ENCODE measurements around the gene GRIK5. TPM values are rescaled to one million over a fixed set of nuclear protein-coding genes. Genes with fewer than 3 reads are reported as not detected.

Gene GRIK5
- total and polyA plus RNA-seq, 2 donors (not counting 3 experiments of a cell fraction or from before 2014, with no cell fraction given), result 0.80 to 2.2 TPM

GRCh38 chr19:42040031-42040430 is 30.0 kb downstream of the GRIK5 start:
- H3K27me3 ChIP-seq (ENCODE audit: control insufficient read depth in 2 of 2, insufficient read depth in 2 of 2, low read length in 2 of 2), result no peaks in the 10 kb centered on the region
- no peak overlapping the region for H3K9ac ChIP-seq (replicated peaks; ENCODE audit: extremely low read depth, insufficient read depth, low read length)
- no peaks in the 10 kb centered on the region for H3K9me1 ChIP-seq (replicated peaks; ENCODE audit: control insufficient read depth, extremely low read depth, insufficient read depth, low read length)
- FAIRE-seq (no peak), DNase-seq (ENCODE audit: low read depth, low spot score) (no peak)
- no peaks in the 10 kb centered on the region for H3K79me2 ChIP-seq (ENCODE audit: control insufficient read depth, insufficient read depth, low read length)
- H3K4me1 ChIP-seq (ENCODE audit: control insufficient read depth, extremely low read depth, insufficient read depth, low read length), result no peaks in the 10 kb centered on the region
- BruUV-seq (replicated peaks), result no TSS peak
- H3K4me3 ChIP-seq (replicated peaks in 1 of 3; ENCODE audit: insufficient read depth in 1 of 3, low read depth in 1 of 3, low read length in 3 of 3), result no peak overlapping the region
- H3K9me3 ChIP-seq (replicated peaks; ENCODE audit: control insufficient read depth, insufficient read depth, low read length), result no peaks in the 10 kb centered on the region
- intact Hi-C loops (cut with micrococcal nuclease) (no loop called here), dilution Hi-C loops (cut with MboI; ENCODE audit: extremely low pct_ligation_motif_present, low sequenced_read_pairs) (no loop called here)
- ChIA-PET POLR2A (no interaction called here), CTCF (interaction anchor here (5.3 kb wide), 1 partner anchor 11 kb away, joined by 25 read pairs; no protein-coding TSS in a partner anchor)
- TF ChIP-seq CTCF (IDR thresholded peaks at IDR 0.05; ENCODE audit: extremely low read depth in 1 of 2, insufficient read depth in 1 of 2, low read depth in 1 of 2, low read length in 2 of 2) (no peak), EZH2 (IDR thresholded peaks at IDR 0.05; ENCODE audit: borderline replicate concordance, low read depth, low read length, severe bottlenecking) (no peak), GATA2 (IDR thresholded peaks at IDR 0.05; ENCODE audit: insufficient read depth, insufficient read length, low read depth, low read length) (no peak), JUN (IDR thresholded peaks at IDR 0.05; ENCODE audit: borderline replicate concordance, insufficient read depth, insufficient read length, low read depth) (no peak), MYC (IDR thresholded peaks at IDR 0.05; ENCODE audit: low read depth, low read length) (no peak), POLR2AphosphoS5 (IDR thresholded peaks at IDR 0.05; ENCODE audit: insufficient read depth, low read depth, low read length) (no peak), POLR2A (IDR thresholded peaks at IDR 0.05; ENCODE audit: low read depth, low read length) (no peak), FOS (IDR thresholded peaks at IDR 0.05; ENCODE audit: borderline replicate concordance, insufficient read depth, low read length) (no peak), MAX (IDR thresholded peaks at IDR 0.05; ENCODE audit: insufficient read depth, insufficient read length) (no peak)
- H3K36me3 ChIP-seq (ENCODE audit: control insufficient read depth in 2 of 2, extremely low read depth in 1 of 2, insufficient read depth in 2 of 2, low read length in 2 of 2), result no peaks in the 10 kb centered on the region
- H3K4me2 ChIP-seq (ENCODE audit: insufficient read depth, low read length), result no peak overlapping the region
- no peaks in the 10 kb centered on the region for H4K20me1 ChIP-seq (replicated peaks; ENCODE audit: control insufficient read depth, extremely low read depth, insufficient read depth, low read length)
- no peak overlapping the region for H2AFZ ChIP-seq (ENCODE audit: low read depth, low read length)
- no peak overlapping the region for H3K27ac ChIP-seq (ENCODE audit: insufficient read depth, low read depth, low read length)

Data from endothelial cell of umbilical vein (primary cell).